ENCODE measurements around the gene APBB2. TPM values are rescaled to one million over a fixed set of nuclear protein-coding genes. Genes with fewer than 3 reads are reported as not detected.

The APBB2 gene
- total and polyA plus RNA-seq, 2 of the 8 experiments (the other 6 are each of a cell fraction or from before 2014, with no cell fraction given) = 58.7 to 59.4 TPM

DNA sequence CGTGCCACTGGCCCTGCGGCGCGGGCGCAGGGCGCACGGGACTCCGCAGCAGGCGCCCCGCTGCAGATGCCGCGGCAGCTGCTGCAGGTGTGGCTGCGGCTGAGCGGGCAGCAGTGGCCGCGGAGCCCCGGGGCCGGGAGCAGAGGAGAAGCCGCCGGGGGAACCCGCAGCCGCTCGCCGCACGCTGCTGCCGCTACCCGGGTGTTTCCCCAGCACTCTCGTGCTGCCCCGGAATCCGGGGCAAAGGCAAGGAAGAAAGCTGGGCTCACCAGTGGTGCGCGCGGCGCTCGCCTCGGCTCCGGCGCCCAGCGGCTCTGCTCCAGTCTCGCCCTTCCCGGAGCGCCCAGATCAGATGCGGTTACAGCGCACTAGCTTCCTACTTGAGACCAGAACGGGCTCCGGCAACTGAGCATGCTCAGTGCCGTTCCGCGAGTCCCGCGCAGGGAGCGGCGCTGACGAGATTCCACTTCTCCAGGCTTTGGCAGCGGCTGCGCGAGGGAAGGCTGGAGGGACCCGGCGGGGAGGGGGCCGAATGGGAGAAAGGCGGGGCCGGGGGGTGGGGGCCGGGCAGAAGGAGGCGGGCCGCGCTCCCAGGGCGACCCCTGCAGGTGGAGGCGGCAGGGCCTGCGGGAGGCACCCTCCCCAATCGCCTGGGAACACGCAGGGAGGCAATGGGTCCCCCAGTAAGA, at the start of gene APBB2 (continued):
- TF ChIP-seq GABPA (IDR thresholded peaks at IDR 0.05; ENCODE audit: borderline replicate concordance, insufficient read depth, low read length) (0 out of 2 replicates have a peak, but pooled peaks have one; percentile 37), SIN3A (conservative IDR thresholded peaks at IDR 0.05 in 1 of 2, IDR thresholded peaks at IDR 0.05 in 1 of 2; ENCODE audit: low read depth in 1 of 2, low read length in 2 of 2) (no peak; a peak in 2 of 4 replicates), BCL11A (IDR thresholded peaks at IDR 0.05; ENCODE audit: low read depth in 2 of 2, low read length in 2 of 2) (no peak), CHD1 (IDR thresholded peaks at IDR 0.05; ENCODE audit: low read depth, low read length) (no peak), RBBP5 (IDR thresholded peaks at IDR 0.05; ENCODE audit: borderline replicate concordance, low read depth, low read length) (peak; percentile 74; the same call in 1 of the 2 replicates), NRF1 (IDR thresholded peaks at IDR 0.05; ENCODE audit: low read depth, low read length) (peak; percentile 49), POLR2AphosphoS5 (IDR thresholded peaks at IDR 0.05; ENCODE audit: low read depth, low read length) (peak; percentile 74), SRF (IDR thresholded peaks at IDR 0.05; ENCODE audit: low read depth, low read length) (no peak), SAP30 (IDR thresholded peaks at IDR 0.05; ENCODE audit: insufficient read depth, insufficient replicate concordance, low read length) (no peak)
- TF ChIP-seq, protein P1, sequence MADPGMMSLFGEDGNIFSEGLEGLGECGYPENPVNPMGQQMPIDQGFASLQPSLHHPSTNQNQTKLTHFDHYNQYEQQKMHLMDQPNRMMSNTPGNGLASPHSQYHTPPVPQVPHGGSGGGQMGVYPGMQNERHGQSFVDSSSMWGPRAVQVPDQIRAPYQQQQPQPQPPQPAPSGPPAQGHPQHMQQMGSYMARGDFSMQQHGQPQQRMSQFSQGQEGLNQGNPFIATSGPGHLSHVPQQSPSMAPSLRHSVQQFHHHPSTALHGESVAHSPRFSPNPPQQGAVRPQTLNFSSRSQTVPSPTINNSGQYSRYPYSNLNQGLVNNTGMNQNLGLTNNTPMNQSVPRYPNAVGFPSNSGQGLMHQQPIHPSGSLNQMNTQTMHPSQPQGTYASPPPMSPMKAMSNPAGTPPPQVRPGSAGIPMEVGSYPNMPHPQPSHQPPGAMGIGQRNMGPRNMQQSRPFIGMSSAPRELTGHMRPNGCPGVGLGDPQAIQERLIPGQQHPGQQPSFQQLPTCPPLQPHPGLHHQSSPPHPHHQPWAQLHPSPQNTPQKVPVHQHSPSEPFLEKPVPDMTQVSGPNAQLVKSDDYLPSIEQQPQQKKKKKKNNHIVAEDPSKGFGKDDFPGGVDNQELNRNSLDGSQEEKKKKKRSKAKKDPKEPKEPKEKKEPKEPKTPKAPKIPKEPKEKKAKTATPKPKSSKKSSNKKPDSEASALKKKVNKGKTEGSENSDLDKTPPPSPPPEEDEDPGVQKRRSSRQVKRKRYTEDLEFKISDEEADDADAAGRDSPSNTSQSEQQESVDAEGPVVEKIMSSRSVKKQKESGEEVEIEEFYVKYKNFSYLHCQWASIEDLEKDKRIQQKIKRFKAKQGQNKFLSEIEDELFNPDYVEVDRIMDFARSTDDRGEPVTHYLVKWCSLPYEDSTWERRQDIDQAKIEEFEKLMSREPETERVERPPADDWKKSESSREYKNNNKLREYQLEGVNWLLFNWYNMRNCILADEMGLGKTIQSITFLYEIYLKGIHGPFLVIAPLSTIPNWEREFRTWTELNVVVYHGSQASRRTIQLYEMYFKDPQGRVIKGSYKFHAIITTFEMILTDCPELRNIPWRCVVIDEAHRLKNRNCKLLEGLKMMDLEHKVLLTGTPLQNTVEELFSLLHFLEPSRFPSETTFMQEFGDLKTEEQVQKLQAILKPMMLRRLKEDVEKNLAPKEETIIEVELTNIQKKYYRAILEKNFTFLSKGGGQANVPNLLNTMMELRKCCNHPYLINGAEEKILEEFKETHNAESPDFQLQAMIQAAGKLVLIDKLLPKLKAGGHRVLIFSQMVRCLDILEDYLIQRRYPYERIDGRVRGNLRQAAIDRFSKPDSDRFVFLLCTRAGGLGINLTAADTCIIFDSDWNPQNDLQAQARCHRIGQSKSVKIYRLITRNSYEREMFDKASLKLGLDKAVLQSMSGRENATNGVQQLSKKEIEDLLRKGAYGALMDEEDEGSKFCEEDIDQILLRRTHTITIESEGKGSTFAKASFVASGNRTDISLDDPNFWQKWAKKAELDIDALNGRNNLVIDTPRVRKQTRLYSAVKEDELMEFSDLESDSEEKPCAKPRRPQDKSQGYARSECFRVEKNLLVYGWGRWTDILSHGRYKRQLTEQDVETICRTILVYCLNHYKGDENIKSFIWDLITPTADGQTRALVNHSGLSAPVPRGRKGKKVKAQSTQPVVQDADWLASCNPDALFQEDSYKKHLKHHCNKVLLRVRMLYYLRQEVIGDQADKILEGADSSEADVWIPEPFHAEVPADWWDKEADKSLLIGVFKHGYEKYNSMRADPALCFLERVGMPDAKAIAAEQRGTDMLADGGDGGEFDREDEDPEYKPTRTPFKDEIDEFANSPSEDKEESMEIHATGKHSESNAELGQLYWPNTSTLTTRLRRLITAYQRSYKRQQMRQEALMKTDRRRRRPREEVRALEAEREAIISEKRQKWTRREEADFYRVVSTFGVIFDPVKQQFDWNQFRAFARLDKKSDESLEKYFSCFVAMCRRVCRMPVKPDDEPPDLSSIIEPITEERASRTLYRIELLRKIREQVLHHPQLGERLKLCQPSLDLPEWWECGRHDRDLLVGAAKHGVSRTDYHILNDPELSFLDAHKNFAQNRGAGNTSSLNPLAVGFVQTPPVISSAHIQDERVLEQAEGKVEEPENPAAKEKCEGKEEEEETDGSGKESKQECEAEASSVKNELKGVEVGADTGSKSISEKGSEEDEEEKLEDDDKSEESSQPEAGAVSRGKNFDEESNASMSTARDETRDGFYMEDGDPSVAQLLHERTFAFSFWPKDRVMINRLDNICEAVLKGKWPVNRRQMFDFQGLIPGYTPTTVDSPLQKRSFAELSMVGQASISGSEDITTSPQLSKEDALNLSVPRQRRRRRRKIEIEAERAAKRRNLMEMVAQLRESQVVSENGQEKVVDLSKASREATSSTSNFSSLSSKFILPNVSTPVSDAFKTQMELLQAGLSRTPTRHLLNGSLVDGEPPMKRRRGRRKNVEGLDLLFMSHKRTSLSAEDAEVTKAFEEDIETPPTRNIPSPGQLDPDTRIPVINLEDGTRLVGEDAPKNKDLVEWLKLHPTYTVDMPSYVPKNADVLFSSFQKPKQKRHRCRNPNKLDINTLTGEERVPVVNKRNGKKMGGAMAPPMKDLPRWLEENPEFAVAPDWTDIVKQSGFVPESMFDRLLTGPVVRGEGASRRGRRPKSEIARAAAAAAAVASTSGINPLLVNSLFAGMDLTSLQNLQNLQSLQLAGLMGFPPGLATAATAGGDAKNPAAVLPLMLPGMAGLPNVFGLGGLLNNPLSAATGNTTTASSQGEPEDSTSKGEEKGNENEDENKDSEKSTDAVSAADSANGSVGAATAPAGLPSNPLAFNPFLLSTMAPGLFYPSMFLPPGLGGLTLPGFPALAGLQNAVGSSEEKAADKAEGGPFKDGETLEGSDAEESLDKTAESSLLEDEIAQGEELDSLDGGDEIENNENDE (IDR thresholded peaks at IDR 0.05; ENCODE audit: insufficient replicate concordance, low read length) = no peak

Measured in H1 (cell line).